ENCODE data around the gene GABRB3.

DNA sequence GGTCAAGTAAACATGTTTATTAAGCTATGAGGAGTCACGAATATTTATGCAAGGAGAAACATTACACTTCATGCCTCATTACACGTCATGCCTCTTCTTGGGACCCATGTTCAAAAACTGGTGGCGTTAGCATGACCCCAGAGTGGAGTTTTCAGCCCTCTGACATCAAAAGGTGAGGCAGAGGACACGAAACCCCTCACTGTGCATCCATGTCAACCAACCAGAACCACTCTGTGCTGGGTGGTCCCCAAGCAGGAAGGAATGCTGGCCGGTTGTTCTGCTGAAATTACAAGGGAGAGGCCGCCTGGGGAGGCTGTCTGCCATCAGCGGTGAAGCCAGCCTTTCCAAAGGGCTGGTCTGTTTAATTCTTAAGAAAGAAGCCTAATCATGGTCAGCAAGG, 83.4 kb downstream of the GABRB3 start:
- TF ChIP-seq CTCF (IDR thresholded peaks at IDR 0.05) (no peak), EZH2 (IDR thresholded peaks at IDR 0.05) (no peak), EZH2phosphoT487 (IDR thresholded peaks at IDR 0.05) (no peak)

All from neural progenitor cell (in vitro differentiated cells).